Measurements from ENCODE around the gene CNOT3. TPM values are rescaled to one million over a fixed set of nuclear protein-coding genes. Genes with fewer than 3 reads are reported as not detected.

CNOT3 gene
- total RNA-seq, 1 donor from 2014 or later = 72.9 TPM

GRCh38 chr19:54124393-54124792 is 13.2 kb upstream of the CNOT3 start:
- Mint-ChIP-seq H3K4me1 (ENCODE audit: unreplicated experiment) (no peaks in the 10 kb centered on the region), H3K4me3 (no peak overlapping the region), H3K27ac (no peak overlapping the region), H3K27me3 (no peaks in the 10 kb centered on the region), H3K36me3 (peaks cover 9% of the 10 kb centered on the region), H3K9me3 (no peaks in the 10 kb centered on the region)
- no peak for DNase-seq (ENCODE audit: extremely low spot score, unreplicated experiment)
- no peak for TF ChIP-seq CTCF (conservative IDR thresholded peaks at IDR 0.05)

- Mint-ChIP-seq H3K9me3 (no peaks in the 10 kb centered on the region), H3K27me3 (no peaks in the 10 kb centered on the region), H3K27ac (no peak overlapping the region), H3K4me1 (ENCODE audit: unreplicated experiment) (no peaks in the 10 kb centered on the region), H3K4me3 (no peak overlapping the region), H3K36me3 (peaks cover 9% of the 10 kb centered on the region)
- DNase-seq (ENCODE audit: extremely low spot score, unreplicated experiment) = no peak
- TF ChIP-seq CTCF (conservative IDR thresholded peaks at IDR 0.05) = no peak
Measured at GRCh38 chr19:54125713-54126112, 11.8 kb upstream of the CNOT3 start.

- no peak for TF ChIP-seq CTCF (conservative IDR thresholded peaks at IDR 0.05)
- no peaks in the 10 kb centered on the region for H3K9me3 Mint-ChIP-seq
- H3K4me1 Mint-ChIP-seq (ENCODE audit: unreplicated experiment) = no peaks in the 10 kb centered on the region
- no peak overlapping the region for H3K27ac Mint-ChIP-seq
- no peak for DNase-seq (ENCODE audit: extremely low spot score, unreplicated experiment)
- peaks cover 9% of the 10 kb centered on the region for H3K36me3 Mint-ChIP-seq
- no peak overlapping the region for H3K4me3 Mint-ChIP-seq
- no peaks in the 10 kb centered on the region for H3K27me3 Mint-ChIP-seq
Measured at GRCh38 chr19:54127688-54128440, 9.7 kb upstream of the CNOT3 start.

- Mint-ChIP-seq H3K27me3 (no peaks in the 10 kb centered on the region), H3K9me3 (no peaks in the 10 kb centered on the region), H3K27ac (no peak overlapping the region), H3K36me3 (peaks cover 6% of the 10 kb centered on the region), H3K4me3 (no peak overlapping the region), H3K4me1 (ENCODE audit: unreplicated experiment) (no peaks in the 10 kb centered on the region)
- no peak for DNase-seq (ENCODE audit: extremely low spot score, unreplicated experiment)
- TF ChIP-seq CTCF (conservative IDR thresholded peaks at IDR 0.05) = no peak
Measured at GRCh38 chr19:54128441-54128725, 9.2 kb upstream of the CNOT3 start.

GRCh38 chr19:54128796-54129616 is 8.6 kb upstream of the CNOT3 start:
- DNase-seq (ENCODE audit: extremely low spot score, unreplicated experiment) = no peak

More at GRCh38 chr19:54128796-54129616, 8.6 kb upstream of the CNOT3 start:
- H3K9me3 Mint-ChIP-seq = no peaks in the 10 kb centered on the region
- H3K27ac Mint-ChIP-seq = no peak overlapping the region
- peaks cover 5% of the 10 kb centered on the region for H3K36me3 Mint-ChIP-seq
- H3K27me3 Mint-ChIP-seq = no peaks in the 10 kb centered on the region
- H3K4me3 Mint-ChIP-seq = no peak overlapping the region
- H3K4me1 Mint-ChIP-seq (ENCODE audit: unreplicated experiment) = no peaks in the 10 kb centered on the region
- no peak for TF ChIP-seq CTCF (conservative IDR thresholded peaks at IDR 0.05)

All from type B pancreatic cell (in vitro differentiated cells).